HG02970 (cell line): ENCODE data around the gene KNCN.

Experiments used
- ATAC-seq: cut with Tn5 transposase; IDR thresholded peaks from one replicate; pipeline ENCODE4 v1.9.1; 2021; ENCODE audit warnings: mild to moderate bottlenecking, moderate library complexity, moderate number of reproducible peaks; ENCODE audit not compliant: unreplicated experiment, low FRiP score

KNCN gene

GRCh38 chr1:46569884-46570725 lies 18.7 kb upstream of the KNCN start:
- no peak for ATAC-seq

GRCh38 chr1:46569116-46569515 lies 17.7 kb upstream of the KNCN start:
- no peak for ATAC-seq

GRCh38 chr1:46568461-46568891 lies 17.0 kb upstream of the KNCN start:
- ATAC-seq: no peak

GRCh38 chr1:46563341-46563740 lies 11.9 kb upstream of the KNCN start:
- no peak for ATAC-seq

DNA sequence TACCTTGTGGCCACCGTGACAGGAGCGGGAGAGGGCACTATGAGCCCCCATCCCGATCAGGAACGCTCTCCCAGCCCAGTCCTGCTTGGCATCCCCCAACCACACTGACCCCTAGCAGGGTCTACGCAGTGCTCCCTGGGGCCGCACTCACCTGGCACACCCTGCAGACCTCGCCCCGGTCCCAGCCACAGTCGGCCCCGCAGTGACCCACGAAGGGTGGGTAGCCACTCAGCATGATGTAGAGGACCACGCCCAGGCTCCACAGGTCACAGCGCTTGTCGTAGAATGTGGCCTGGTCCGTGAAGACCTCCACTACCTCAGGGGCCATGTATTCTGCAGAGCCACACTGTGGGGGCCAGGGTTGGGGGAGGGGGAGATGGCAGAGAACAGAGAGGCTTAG lies 11.1 kb upstream of the KNCN start:
- ATAC-seq: no peak

GRCh38 chr1:46558966-46559365 lies 7.5 kb upstream of the KNCN start:
- no peak for ATAC-seq

- ATAC-seq: no peak
Measured at GRCh38 chr1:46558141-46558963, 6.9 kb upstream of the KNCN start.

GRCh38 chr1:46557403-46557802 lies 6.0 kb upstream of the KNCN start:
- ATAC-seq: no peak

DNA sequence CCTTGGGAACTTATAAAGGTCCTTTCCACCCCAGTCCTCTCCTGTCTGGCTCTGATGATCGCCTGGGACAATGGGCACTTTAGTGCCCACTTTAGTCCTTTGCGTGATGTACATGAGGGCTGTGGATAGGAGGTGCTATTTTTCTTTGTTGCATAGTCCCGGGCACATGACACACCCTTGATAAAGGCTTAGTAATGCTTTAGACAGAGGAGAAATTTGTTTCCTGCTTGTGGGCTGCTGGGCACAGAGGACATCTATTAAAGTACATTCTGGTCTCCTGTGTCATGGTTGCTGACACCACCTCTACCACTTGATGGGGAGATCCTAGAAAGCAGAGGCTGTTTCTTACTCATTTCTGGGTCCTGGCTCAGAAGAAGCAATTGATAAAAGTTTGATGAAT lies 5.4 kb upstream of the KNCN start:
- no peak for ATAC-seq

- ATAC-seq: no peak
Measured at GRCh38 chr1:46555826-46556619, 4.6 kb upstream of the KNCN start.

GRCh38 chr1:46554597-46555381 lies 3.3 kb upstream of the KNCN start:
- ATAC-seq: no peak

DNA sequence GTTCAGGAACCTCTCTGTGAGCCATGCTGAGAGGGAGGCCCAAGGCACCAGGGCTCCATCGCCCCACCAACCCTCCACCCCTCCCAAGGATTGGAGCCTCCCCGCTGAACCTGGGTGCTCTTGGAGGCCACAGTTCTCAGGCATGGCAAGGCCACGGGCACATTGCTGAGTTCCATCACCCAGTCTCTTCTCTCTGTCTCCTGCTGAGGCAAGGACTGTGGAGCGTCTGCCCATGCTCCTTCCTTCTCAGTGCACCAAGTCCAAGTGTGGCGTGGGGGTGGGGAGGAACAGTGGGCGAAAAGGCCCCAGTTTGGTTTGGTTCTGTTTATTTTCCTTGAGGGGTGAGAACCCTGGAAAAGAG lies 2.8 kb upstream of the KNCN start:
- no peak for ATAC-seq

GRCh38 chr1:46553506-46553905 lies 2.1 kb upstream of the KNCN start:
- no peak for ATAC-seq

DNA sequence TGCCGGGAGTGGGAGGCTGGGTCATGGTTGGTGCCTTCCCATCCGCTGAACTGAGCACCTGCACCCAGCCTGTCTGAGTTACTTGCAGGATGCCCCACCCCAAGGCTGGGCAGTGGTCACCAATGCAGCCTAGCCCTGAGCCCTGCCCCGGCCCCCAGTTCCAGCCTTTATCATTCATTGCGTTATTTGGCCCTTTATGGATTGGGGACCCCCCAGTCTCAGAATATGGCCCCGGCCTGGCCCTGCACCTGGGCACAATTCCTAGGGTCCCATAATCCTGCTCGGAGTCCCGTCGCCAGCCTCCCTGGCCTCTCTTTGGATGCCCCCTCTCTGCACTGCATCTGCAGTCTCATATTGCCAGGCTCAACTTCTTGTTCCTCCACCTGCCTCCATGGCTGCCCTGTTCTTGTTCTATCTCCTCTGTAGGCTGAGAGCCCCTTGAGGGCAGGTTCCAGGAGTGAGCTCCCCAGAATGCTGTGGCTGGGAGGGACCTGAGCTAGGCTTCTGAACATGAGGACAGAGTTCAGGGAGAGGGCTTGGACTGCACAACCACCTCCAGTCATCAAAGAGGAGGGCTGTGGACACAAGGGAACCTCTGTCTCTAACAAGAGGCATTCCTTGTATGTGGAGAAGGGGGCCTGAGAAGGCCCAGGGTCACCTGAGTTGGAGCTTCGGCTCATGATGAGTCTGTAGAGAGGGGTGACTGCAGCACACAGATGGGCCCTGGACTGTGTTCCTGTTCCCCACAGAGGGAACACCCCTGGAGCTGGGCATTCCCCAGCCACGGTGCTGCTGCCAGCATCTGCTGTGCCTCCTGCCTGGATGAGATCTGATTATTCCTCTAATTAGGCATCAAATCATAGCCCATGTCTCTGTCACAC lies 1.1 kb upstream of the KNCN start:
- ATAC-seq: no peak

- no peak for ATAC-seq
Measured at GRCh38 chr1:46550751-46551231, 656 bp downstream of the KNCN start.

DNA sequence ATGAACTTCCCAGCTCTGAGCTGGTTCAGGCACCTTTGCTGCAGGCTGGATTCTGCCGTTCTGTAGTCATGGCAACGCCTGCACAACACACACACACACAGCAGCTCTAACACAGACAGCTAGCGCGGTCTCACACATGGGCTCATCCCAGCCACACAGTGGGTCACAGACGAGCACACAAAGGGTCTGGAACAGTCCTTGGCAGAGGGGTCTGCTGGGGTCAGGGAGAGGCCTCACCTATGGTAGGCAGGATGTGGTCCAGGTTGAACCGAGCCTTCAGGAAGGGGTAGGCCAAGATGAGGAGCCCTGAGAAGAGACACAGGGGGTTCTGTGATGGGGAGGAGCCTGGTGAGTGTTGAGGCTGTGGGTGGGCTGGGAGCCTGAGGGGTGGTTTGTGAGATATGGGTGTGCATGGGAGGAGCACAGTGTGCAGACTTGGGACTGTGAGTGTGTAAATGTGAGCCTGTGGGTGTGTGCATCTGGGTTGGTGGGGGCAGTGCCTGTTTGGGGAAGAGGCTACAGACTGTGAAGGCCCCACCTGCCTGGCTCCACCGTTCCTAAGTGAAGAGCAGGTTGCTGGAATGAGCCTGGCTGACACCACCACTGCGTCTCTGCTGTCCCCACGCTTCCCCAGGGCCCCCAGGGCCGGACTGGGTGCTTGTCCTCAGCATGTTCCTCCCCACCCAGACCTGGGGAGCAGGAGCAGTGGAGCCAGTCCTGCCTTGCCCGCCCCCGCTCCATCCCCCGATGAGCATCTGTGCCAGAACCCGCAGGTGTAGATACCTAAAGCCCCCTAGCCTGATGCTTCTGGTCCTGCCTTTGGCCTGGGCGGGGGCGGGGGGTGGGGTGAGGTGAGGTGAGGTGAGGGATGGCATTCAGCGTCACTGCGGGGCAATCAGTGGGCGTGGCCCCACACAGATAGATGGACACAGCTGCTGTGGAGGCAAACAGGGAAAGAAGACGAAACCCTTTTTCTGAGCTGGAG lies 1.5 kb downstream of the KNCN start:
- ATAC-seq: no peak

DNA sequence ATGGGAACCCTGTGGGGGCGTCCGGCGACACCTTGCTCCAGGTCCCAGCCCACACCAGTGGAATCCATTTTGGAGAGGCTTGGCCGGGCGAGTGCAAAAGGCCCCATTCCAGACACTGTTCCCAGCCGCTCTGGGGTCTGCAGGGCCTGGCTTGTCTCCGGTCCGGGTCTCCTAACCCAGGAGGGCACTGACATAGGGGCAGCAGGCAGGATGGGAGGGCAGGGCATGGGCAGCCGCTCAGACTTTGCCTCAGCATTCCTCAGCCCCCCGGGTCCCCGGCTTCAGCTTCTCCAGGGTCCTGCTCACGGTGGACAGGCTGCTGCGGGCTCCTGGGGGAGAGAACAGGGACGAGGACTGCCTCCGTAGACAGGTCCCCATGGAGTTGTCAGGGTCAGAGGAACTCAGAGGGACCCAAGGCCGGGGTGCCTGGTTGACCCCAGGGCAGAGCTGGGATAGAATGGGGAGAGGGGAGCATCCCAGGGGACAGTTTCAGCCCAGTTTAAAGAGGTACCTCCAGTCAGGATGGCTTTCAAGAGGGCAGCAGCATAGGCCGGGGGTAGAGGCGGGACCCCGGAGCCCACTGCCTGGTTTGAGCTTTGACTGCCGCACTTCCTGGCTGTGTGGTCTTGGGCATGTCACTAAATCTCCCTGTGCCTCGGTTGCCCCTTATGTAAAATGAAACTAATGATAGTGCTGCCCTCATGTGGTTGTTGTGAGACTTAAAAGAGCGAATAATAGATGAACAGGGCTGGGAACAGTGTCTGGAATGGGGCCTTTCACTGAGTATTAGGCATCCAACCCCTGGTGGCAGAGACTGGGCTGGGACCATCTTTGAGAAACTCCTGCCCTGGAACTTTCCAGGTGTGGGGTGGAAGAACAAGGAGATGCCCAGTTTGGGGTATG lies 3.7 kb downstream of the KNCN start:
- ATAC-seq: no peak
